ENCODE measurements around the gene COL5A3.

Gene COL5A3

GRCh38 chr19:9914315-9915207 is 95.7 kb downstream of the COL5A3 start:
- ATAC-seq (ENCODE audit: low read depth) (peak; percentile 91), DNase-seq (ENCODE audit: low spot score) (no peak)
- TF ChIP-seq, protein P1, sequence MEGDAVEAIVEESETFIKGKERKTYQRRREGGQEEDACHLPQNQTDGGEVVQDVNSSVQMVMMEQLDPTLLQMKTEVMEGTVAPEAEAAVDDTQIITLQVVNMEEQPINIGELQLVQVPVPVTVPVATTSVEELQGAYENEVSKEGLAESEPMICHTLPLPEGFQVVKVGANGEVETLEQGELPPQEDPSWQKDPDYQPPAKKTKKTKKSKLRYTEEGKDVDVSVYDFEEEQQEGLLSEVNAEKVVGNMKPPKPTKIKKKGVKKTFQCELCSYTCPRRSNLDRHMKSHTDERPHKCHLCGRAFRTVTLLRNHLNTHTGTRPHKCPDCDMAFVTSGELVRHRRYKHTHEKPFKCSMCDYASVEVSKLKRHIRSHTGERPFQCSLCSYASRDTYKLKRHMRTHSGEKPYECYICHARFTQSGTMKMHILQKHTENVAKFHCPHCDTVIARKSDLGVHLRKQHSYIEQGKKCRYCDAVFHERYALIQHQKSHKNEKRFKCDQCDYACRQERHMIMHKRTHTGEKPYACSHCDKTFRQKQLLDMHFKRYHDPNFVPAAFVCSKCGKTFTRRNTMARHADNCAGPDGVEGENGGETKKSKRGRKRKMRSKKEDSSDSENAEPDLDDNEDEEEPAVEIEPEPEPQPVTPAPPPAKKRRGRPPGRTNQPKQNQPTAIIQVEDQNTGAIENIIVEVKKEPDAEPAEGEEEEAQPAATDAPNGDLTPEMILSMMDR (IDR thresholded peaks at IDR 0.05; ENCODE audit: poor library complexity, severe bottlenecking) = peak; percentile 86
- Histone ChIP-seq H3K36me3 (ENCODE audit: low read depth) (no peaks in the 10 kb centered on the region), H3K4me1 (ENCODE audit: insufficient read depth, poor library complexity, severe bottlenecking) (no peaks in the 10 kb centered on the region), H3K9me3 (ENCODE audit: severe bottlenecking) (no peaks in the 10 kb centered on the region), H3K27me3 (ENCODE audit: insufficient read depth, poor library complexity, severe bottlenecking) (peaks cover 13% of the 10 kb centered on the region), H3K4me3 (ENCODE audit: severe bottlenecking) (peak overlapping the region; percentile 39), H3K27ac (ENCODE audit: poor library complexity, severe bottlenecking) (no peak overlapping the region)

DNA sequence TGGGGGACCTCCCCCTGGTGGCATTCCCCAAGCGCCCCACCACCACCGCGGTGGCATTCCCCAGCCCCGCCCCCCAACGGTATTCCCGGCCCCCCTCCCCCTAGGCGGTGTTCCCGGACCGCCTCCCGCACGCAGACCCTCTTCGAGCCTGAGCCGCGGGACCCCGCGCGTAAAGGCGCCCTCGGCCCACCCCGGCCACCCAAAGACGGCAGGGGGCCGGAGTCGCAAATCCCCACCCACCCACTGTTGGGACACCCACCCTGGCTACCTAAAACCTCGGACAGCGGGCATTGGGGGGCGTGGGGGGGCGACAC is 96.3 kb downstream of the COL5A3 start:
- H3K27ac ChIP-seq (ENCODE audit: poor library complexity, severe bottlenecking) = no peak overlapping the region
- TF ChIP-seq, protein P1 (IDR thresholded peaks at IDR 0.05; ENCODE audit: poor library complexity, severe bottlenecking) = no peak
- H3K36me3 ChIP-seq (ENCODE audit: low read depth) = no peaks in the 10 kb centered on the region
- H3K27me3 ChIP-seq (ENCODE audit: insufficient read depth, poor library complexity, severe bottlenecking) = peaks cover 13% of the 10 kb centered on the region
- no peaks in the 10 kb centered on the region for H3K9me3 ChIP-seq (ENCODE audit: severe bottlenecking)
- no peaks in the 10 kb centered on the region for H3K4me1 ChIP-seq (ENCODE audit: insufficient read depth, poor library complexity, severe bottlenecking)
- DNase-seq (ENCODE audit: low spot score) (no peak), ATAC-seq (ENCODE audit: low read depth) (no peak)
- peak overlapping the region; percentile 39 for H3K4me3 ChIP-seq (ENCODE audit: severe bottlenecking)

DNA sequence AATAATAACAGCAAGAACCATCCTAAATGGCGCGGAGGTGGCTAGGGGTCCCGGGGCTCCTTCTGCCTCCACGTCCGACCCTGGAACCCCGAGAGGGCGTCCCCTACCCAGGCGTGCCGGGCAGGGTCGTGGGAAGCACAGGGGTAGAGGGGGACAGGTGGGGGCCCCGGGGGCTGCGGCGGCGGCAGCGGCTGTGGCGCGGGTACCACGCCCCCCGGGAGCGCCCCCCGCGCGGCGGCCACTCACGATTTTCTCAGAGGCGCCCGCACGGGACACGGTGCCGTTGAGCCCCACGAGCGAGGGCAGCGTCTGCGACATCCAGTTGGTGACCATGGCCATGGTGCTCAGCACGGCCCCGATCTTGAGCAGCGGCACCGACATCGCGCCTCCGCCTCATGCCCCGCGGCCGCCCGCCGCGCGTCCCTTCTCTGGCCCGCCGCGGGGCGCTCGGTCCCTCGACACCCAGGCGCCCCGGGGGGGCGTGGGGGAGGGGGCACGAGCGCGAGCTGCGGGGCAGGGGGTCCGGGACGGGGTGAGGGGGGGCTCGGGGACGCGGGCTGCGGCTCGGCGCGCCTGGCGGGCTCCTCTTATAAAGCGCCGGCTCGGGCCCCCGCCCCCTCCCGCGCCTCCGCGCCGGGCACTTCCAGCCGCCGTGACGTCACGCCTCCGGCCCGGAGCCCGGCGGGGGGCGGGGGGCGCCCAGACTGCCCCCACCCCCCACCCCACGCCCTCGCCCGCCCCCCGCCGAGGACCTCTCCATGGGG is 96.9 kb downstream of the COL5A3 start:
- no peaks in the 10 kb centered on the region for H3K36me3 ChIP-seq (ENCODE audit: low read depth)
- no peaks in the 10 kb centered on the region for H3K4me1 ChIP-seq (ENCODE audit: insufficient read depth, poor library complexity, severe bottlenecking)
- TF ChIP-seq, protein P1 (IDR thresholded peaks at IDR 0.05; ENCODE audit: poor library complexity, severe bottlenecking) = no peak
- H3K27me3 ChIP-seq (ENCODE audit: insufficient read depth, poor library complexity, severe bottlenecking) = peaks cover 13% of the 10 kb centered on the region
- no peaks in the 10 kb centered on the region for H3K9me3 ChIP-seq (ENCODE audit: severe bottlenecking)
- no peak overlapping the region for H3K27ac ChIP-seq (ENCODE audit: poor library complexity, severe bottlenecking)
- peak overlapping the region; percentile 19 for H3K4me3 ChIP-seq (ENCODE audit: severe bottlenecking)
- ATAC-seq (ENCODE audit: low read depth) (no peak), DNase-seq (ENCODE audit: low spot score) (no peak)

- ATAC-seq (ENCODE audit: low read depth) (no peak), DNase-seq (ENCODE audit: low spot score) (no peak)
- no peaks in the 10 kb centered on the region for H3K4me1 ChIP-seq (ENCODE audit: insufficient read depth, poor library complexity, severe bottlenecking)
- peaks cover 13% of the 10 kb centered on the region for H3K27me3 ChIP-seq (ENCODE audit: insufficient read depth, poor library complexity, severe bottlenecking)
- H3K36me3 ChIP-seq (ENCODE audit: low read depth) = no peaks in the 10 kb centered on the region
- TF ChIP-seq, protein P1 (IDR thresholded peaks at IDR 0.05; ENCODE audit: poor library complexity, severe bottlenecking) = no peak
- no peak overlapping the region for H3K4me3 ChIP-seq (ENCODE audit: severe bottlenecking)
- no peak overlapping the region for H3K27ac ChIP-seq (ENCODE audit: poor library complexity, severe bottlenecking)
- H3K9me3 ChIP-seq (ENCODE audit: severe bottlenecking) = no peaks in the 10 kb centered on the region
Observed at GRCh38 chr19:9912551-9913236, 97.6 kb downstream of the COL5A3 start.
